ENCODE measurements around the gene DNASE1L3. TPM values are rescaled to one million over a fixed set of nuclear protein-coding genes. Genes with fewer than 3 reads are reported as not detected.

Gene DNASE1L3
- total and polyA plus RNA-seq, 7 experiments from 2014 or later: 0.66 to 2.6 TPM; not detected in 5

- ChIA-PET POLR2A (no interaction called here), CTCF (interaction anchor here (0.7 kb wide), 1 partner anchor 848 kb away, joined by 3 read pairs; no protein-coding TSS in a partner anchor)
- Mint-ChIP-seq H3K4me1 (peaks cover 0 to 2% (median 0%) of the 10 kb centered on the region in 7 donors), H3K4me3 (peak overlapping the region in 1 of 10 donors; percentile 14), H3K36me3 (peaks cover 4 to 76% (median 38%) of the 10 kb centered on the region in 5 donors), H3K9me3 (peaks cover 0 to 3% (median 0%) of the 10 kb centered on the region in 11 donors), H3K27me3 (no peaks in the 10 kb centered on the region), H3K27ac (peak overlapping the region in 3 of 9 donors; percentile 25 to 63 (median 51))
- no peaks in the 10 kb centered on the region for H3K9me3 ChIP-seq (ENCODE audit: control insufficient read depth in 2 of 3, low read length in 3 of 3)
- intact Hi-C loops (cut with micrococcal nuclease): no loop called here
- no peaks in the 10 kb centered on the region for H3K27me3 ChIP-seq (ENCODE audit: control insufficient read depth in 2 of 2, insufficient read depth in 2 of 2, low read length in 2 of 2)
- no peaks in the 10 kb centered on the region for H3K4me1 ChIP-seq (ENCODE audit: control insufficient read depth in 2 of 2, insufficient read depth in 2 of 2, low read length in 2 of 2)
- ATAC-seq (peak; percentile 34), DNase-seq (no peak)
- H3K4me3 ChIP-seq (ENCODE audit: low read length): no peak overlapping the region
- no peak overlapping the region for H3K27ac ChIP-seq (ENCODE audit: low read depth, low read length)
- H3K36me3 ChIP-seq (ENCODE audit: control insufficient read depth in 2 of 3, insufficient read depth in 3 of 3, low read length in 3 of 3): peaks cover 0 to 79% (median 2%) of the 10 kb centered on the region in 3 experiments
These were observed 49.1 kb downstream of the DNASE1L3 start for GRCh38 chr3:58161435-58162398.

GRCh38 chr3:58160399-58160798 lies 50.4 kb downstream of the DNASE1L3 start:
- H3K36me3 ChIP-seq (ENCODE audit: control insufficient read depth in 2 of 3, insufficient read depth in 3 of 3, low read length in 3 of 3): peaks cover 0 to 87% (median 3%) of the 10 kb centered on the region in 3 experiments

GRCh38 chr3:58158442-58159153 lies 52.2 kb downstream of the DNASE1L3 start:
- CTCF ChIA-PET: interaction anchor here (0.9 to 1.0 kb wide), 2 partner anchors 8 to 54 kb away, joined by 3 to 4 read pairs; no protein-coding TSS in a partner anchor
- no peak overlapping the region for H3K27ac Mint-ChIP-seq
- DNase-seq (no peak), ATAC-seq (no peak)
- intact Hi-C loops (cut with micrococcal nuclease): no loop called here
- Histone ChIP-seq H3K27me3 (ENCODE audit: control insufficient read depth in 2 of 2, insufficient read depth in 2 of 2, low read length in 2 of 2) (no peaks in the 10 kb centered on the region), H3K4me1 (ENCODE audit: control insufficient read depth in 2 of 2, insufficient read depth in 2 of 2, low read length in 2 of 2) (no peaks in the 10 kb centered on the region), H3K27ac (ENCODE audit: low read depth, low read length) (no peak overlapping the region), H3K4me3 (ENCODE audit: low read length) (no peak overlapping the region), H3K36me3 (ENCODE audit: control insufficient read depth in 2 of 3, insufficient read depth in 3 of 3, low read length in 3 of 3) (peaks cover 0 to 81% (median 3%) of the 10 kb centered on the region in 3 experiments), H3K9me3 (ENCODE audit: control insufficient read depth in 2 of 3, low read length in 3 of 3) (no peaks in the 10 kb centered on the region)
- peaks cover 4 to 80% (median 33%) of the 10 kb centered on the region in 5 donors for H3K36me3 Mint-ChIP-seq
- peaks cover 0 to 2% (median 0%) of the 10 kb centered on the region in 7 donors for H3K4me1 Mint-ChIP-seq
- H3K4me3 Mint-ChIP-seq: no peak overlapping the region
- peaks cover 0 to 3% (median 0%) of the 10 kb centered on the region in 11 donors for H3K9me3 Mint-ChIP-seq
- POLR2A ChIA-PET: no interaction called here
- no peaks in the 10 kb centered on the region for H3K27me3 Mint-ChIP-seq

More at GRCh38 chr3:58160399-58160798, 50.4 kb downstream of the DNASE1L3 start:
- POLR2A ChIA-PET: no interaction called here
- Histone ChIP-seq H3K27ac (ENCODE audit: low read depth, low read length) (no peak overlapping the region), H3K4me3 (ENCODE audit: low read length) (no peak overlapping the region), H3K27me3 (ENCODE audit: control insufficient read depth in 2 of 2, insufficient read depth in 2 of 2, low read length in 2 of 2) (no peaks in the 10 kb centered on the region), H3K9me3 (ENCODE audit: control insufficient read depth in 2 of 3, low read length in 3 of 3) (no peaks in the 10 kb centered on the region), H3K4me1 (ENCODE audit: control insufficient read depth in 2 of 2, insufficient read depth in 2 of 2, low read length in 2 of 2) (no peaks in the 10 kb centered on the region)
- CTCF ChIA-PET: no interaction called here
- DNase-seq: no peak
- H3K4me3 Mint-ChIP-seq: no peak overlapping the region
- intact Hi-C loops (cut with micrococcal nuclease): no loop called here
- peaks cover 0 to 3% (median 0%) of the 10 kb centered on the region in 11 donors for H3K9me3 Mint-ChIP-seq
- ATAC-seq: no peak
- peak overlapping the region in 1 of 9 donors; percentile 36 for H3K27ac Mint-ChIP-seq
- H3K4me1 Mint-ChIP-seq: peaks cover 0 to 2% (median 0%) of the 10 kb centered on the region in 7 donors
- H3K27me3 Mint-ChIP-seq: no peaks in the 10 kb centered on the region
- H3K36me3 Mint-ChIP-seq: peaks cover 4 to 76% (median 38%) of the 10 kb centered on the region in 5 donors

- Mint-ChIP-seq H3K9me3 (peaks cover 0 to 3% (median 0%) of the 10 kb centered on the region in 11 donors), H3K4me3 (no peak overlapping the region), H3K36me3 (peaks cover 4 to 79% (median 30%) of the 10 kb centered on the region in 5 donors), H3K4me1 (peaks cover 0 to 2% (median 0%) of the 10 kb centered on the region in 7 donors), H3K27ac (peak overlapping the region in 2 of 9 donors; percentile 13 to 74), H3K27me3 (no peaks in the 10 kb centered on the region)
- POLR2A ChIA-PET: no interaction called here
- no peaks in the 10 kb centered on the region for H3K4me1 ChIP-seq (ENCODE audit: control insufficient read depth in 2 of 2, insufficient read depth in 2 of 2, low read length in 2 of 2)
- no peaks in the 10 kb centered on the region for H3K9me3 ChIP-seq (ENCODE audit: control insufficient read depth in 2 of 3, low read length in 3 of 3)
- no peak overlapping the region for H3K4me3 ChIP-seq (ENCODE audit: low read length)
- CTCF ChIA-PET: no interaction called here
- DNase-seq: no peak
- intact Hi-C loops (cut with micrococcal nuclease): no loop called here
- peaks cover 0 to 81% (median 3%) of the 10 kb centered on the region in 3 experiments for H3K36me3 ChIP-seq (ENCODE audit: control insufficient read depth in 2 of 3, insufficient read depth in 3 of 3, low read length in 3 of 3)
- no peak for ATAC-seq
- H3K27me3 ChIP-seq (ENCODE audit: control insufficient read depth in 2 of 2, insufficient read depth in 2 of 2, low read length in 2 of 2): no peaks in the 10 kb centered on the region
- no peak overlapping the region for H3K27ac ChIP-seq (ENCODE audit: low read depth, low read length)
These were observed 53.1 kb downstream of the DNASE1L3 start for GRCh38 chr3:58157700-58158099.

GRCh38 chr3:58155838-58156237 lies 54.9 kb downstream of the DNASE1L3 start:
- Mint-ChIP-seq H3K4me3 (no peak overlapping the region), H3K27me3 (no peaks in the 10 kb centered on the region), H3K4me1 (peaks cover 0 to 3% (median 0%) of the 10 kb centered on the region in 7 donors), H3K9me3 (no peaks in the 10 kb centered on the region), H3K27ac (no peak overlapping the region), H3K36me3 (peaks cover 2 to 73% (median 27%) of the 10 kb centered on the region in 5 donors)
- ChIA-PET POLR2A (no interaction called here), CTCF (interaction anchor here (0.8 kb wide), 1 partner anchor 13 kb away, joined by 3 read pairs; no protein-coding TSS in a partner anchor)
- H3K9me3 ChIP-seq (ENCODE audit: control insufficient read depth in 2 of 3, low read length in 3 of 3): no peaks in the 10 kb centered on the region
- H3K36me3 ChIP-seq (ENCODE audit: control insufficient read depth in 2 of 3, insufficient read depth in 3 of 3, low read length in 3 of 3): peaks cover 0 to 78% (median 3%) of the 10 kb centered on the region in 3 experiments
- no peaks in the 10 kb centered on the region for H3K27me3 ChIP-seq (ENCODE audit: control insufficient read depth in 2 of 2, insufficient read depth in 2 of 2, low read length in 2 of 2)
- DNase-seq (no peak), ATAC-seq (no peak)
- H3K4me1 ChIP-seq (ENCODE audit: control insufficient read depth in 2 of 2, insufficient read depth in 2 of 2, low read length in 2 of 2): no peaks in the 10 kb centered on the region
- intact Hi-C loops (cut with micrococcal nuclease): no loop called here
- H3K4me3 ChIP-seq (ENCODE audit: low read length): no peak overlapping the region
- no peak overlapping the region for H3K27ac ChIP-seq (ENCODE audit: low read depth, low read length)

- Mint-ChIP-seq H3K9me3 (no peaks in the 10 kb centered on the region), H3K4me3 (no peak overlapping the region), H3K36me3 (peaks cover 2 to 72% (median 22%) of the 10 kb centered on the region in 5 donors), H3K4me1 (peaks cover 0 to 3% (median 0%) of the 10 kb centered on the region in 7 donors), H3K27me3 (no peaks in the 10 kb centered on the region), H3K27ac (no peak overlapping the region)
- Histone ChIP-seq H3K9me3 (ENCODE audit: control insufficient read depth in 2 of 3, low read length in 3 of 3) (no peaks in the 10 kb centered on the region), H3K27ac (ENCODE audit: low read depth, low read length) (no peak overlapping the region), H3K27me3 (ENCODE audit: control insufficient read depth in 2 of 2, insufficient read depth in 2 of 2, low read length in 2 of 2) (no peaks in the 10 kb centered on the region), H3K4me1 (ENCODE audit: control insufficient read depth in 2 of 2, insufficient read depth in 2 of 2, low read length in 2 of 2) (no peaks in the 10 kb centered on the region), H3K4me3 (ENCODE audit: low read length) (no peak overlapping the region), H3K36me3 (ENCODE audit: control insufficient read depth in 2 of 3, insufficient read depth in 3 of 3, low read length in 3 of 3) (peaks cover 0 to 81% (median 3%) of the 10 kb centered on the region in 3 experiments)
- POLR2A ChIA-PET: no interaction called here
- CTCF ChIA-PET: no interaction called here
- no peak for ATAC-seq
- intact Hi-C loops (cut with micrococcal nuclease): no loop called here
- DNase-seq: no peak
These were observed 55.9 kb downstream of the DNASE1L3 start for GRCh38 chr3:58154626-58155449.
